Osteoblast (primary cell): ENCODE results near the gene PXK. TPM values are rescaled to one million over a fixed set of nuclear protein-coding genes. Genes with fewer than 3 reads are reported as not detected.
"Not testable (repeated sequence)": the region's sequence is repeated elsewhere in the genome, so short reads cannot be mapped to it uniquely, and the experiment has no call there.

Experiments
- DNase-seq: peaks from one replicate; pipeline ENCODE4 v3.0.0; 2011; ENCODE audit warnings: low spot score, mixed read lengths; ENCODE audit not compliant: insufficient read length; ENCODE audit errors: missing footprints
- H2AFZ ChIP-seq: 2 replicates; pipeline ENCODE4 v1.6.0; 2011; ENCODE audit warnings: mild to moderate bottlenecking, low read length
- H3K27ac ChIP-seq: 2 replicates; pipeline ENCODE4 v1.5.1; 2011; ENCODE audit warnings: mild to moderate bottlenecking, low read depth, low read length, moderate library complexity
- H3K27me3 ChIP-seq: 2 replicates; pipeline ENCODE4 v1.6.0; 2012; ENCODE audit warnings: mild to moderate bottlenecking, control low read depth, inconsistent platforms, low read length, moderate library complexity; ENCODE audit not compliant: insufficient read depth
- H3K36me3 ChIP-seq: 2 replicates; pipeline ENCODE4 v1.5.1; 2011; ENCODE audit warnings: mild to moderate bottlenecking, low read length, control low read depth, moderate library complexity; ENCODE audit not compliant: insufficient read depth
- H3K4me1 ChIP-seq: 2 replicates; pipeline ENCODE4 v1.5.1; 2011; ENCODE audit warnings: mild to moderate bottlenecking, low read length, control low read depth, moderate library complexity; ENCODE audit not compliant: insufficient read depth
- H3K4me2 ChIP-seq: 2 replicates; pipeline ENCODE4 v1.6.0; 2011; ENCODE audit warnings: mild to moderate bottlenecking, low read length; ENCODE audit not compliant: insufficient read depth
- H3K4me3 ChIP-seq: fragments of 200-600 bp; sonication (generic); 3 replicates; pipeline ENCODE4 v1.5.1; 2012; ENCODE audit warnings: mild to moderate bottlenecking, low read length, inconsistent platforms; ENCODE audit not compliant: insufficient read depth
- H3K79me2 ChIP-seq: 2 replicates; pipeline ENCODE4 v1.6.0; 2012; ENCODE audit warnings: mild to moderate bottlenecking, low read length, control low read depth, inconsistent platforms; ENCODE audit not compliant: insufficient read depth
- H3K9me3 ChIP-seq: 2 replicates; pipeline ENCODE4 v1.5.1; 2011; ENCODE audit warnings: low read depth, low read length, control low read depth
- H4K20me1 ChIP-seq: 2 replicates; pipeline ENCODE4 v1.6.0; 2012; ENCODE audit warnings: mild to moderate bottlenecking, low read length, control low read depth; ENCODE audit not compliant: insufficient read depth
- total RNA-seq: library from RNA; depleted of rRNA; stranded (reverse); fragments of >200 nt; gene quantifications from 2 replicates; pipeline ENCODE4 v1.2.3, GENCODE V29; 2012
- TF ChIP-seq, protein P1 (sequence below): IDR thresholded peaks from 2 replicates; pipeline ENCODE4 v1.5.1; 2011; ENCODE audit warnings: mild to moderate bottlenecking, low read depth, low read length, moderate library complexity; ENCODE audit errors: extremely low read depth

PXK gene
- total RNA-seq, result 77.4 and 87.8 TPM in 2 replicates

DNA sequence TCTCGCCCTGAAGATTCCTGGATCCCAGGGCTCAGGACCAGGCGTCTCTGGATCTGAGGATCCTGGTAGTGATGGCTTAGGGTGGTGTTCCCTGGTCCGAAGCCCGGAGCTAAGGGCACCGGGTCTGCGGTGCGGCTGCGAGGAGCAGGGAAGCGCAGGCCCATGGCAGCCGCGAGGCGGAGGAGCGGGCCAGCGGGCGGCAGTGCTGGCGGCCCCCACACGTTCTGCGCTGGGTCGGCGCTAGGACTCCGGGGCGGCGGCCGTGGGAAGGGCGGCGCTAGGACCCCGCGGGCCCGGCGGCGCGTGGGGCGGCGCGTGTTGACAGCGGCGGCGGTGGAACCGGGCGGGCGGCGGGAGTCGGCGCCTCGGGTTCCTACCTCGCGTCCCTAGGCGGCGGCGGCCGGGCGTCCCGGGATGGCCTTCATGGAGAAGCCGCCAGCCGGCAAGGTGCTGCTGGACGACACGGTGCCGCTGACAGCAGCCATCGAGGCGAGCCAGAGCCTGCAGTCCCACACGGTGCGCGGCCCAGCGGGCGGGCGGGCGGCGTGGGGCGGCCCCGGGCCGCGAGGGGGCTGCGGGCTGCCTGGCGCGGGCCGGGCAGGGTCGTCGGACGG is at the start of gene PXK:
PXK (plus strand) TSS at position 318 of the 614 bp plus-strand sequence; CDS start at position 415, 97 bp downstream.
- peak; percentile 95 for DNase-seq
- peak within 1 kb of the TSS; percentile 42 for H2AFZ ChIP-seq
- H3K27ac ChIP-seq, result peak within 1 kb of the TSS; percentile 96
- H3K4me3 ChIP-seq, result peak within 1 kb of the TSS; percentile 87
- TF ChIP-seq, protein P1, sequence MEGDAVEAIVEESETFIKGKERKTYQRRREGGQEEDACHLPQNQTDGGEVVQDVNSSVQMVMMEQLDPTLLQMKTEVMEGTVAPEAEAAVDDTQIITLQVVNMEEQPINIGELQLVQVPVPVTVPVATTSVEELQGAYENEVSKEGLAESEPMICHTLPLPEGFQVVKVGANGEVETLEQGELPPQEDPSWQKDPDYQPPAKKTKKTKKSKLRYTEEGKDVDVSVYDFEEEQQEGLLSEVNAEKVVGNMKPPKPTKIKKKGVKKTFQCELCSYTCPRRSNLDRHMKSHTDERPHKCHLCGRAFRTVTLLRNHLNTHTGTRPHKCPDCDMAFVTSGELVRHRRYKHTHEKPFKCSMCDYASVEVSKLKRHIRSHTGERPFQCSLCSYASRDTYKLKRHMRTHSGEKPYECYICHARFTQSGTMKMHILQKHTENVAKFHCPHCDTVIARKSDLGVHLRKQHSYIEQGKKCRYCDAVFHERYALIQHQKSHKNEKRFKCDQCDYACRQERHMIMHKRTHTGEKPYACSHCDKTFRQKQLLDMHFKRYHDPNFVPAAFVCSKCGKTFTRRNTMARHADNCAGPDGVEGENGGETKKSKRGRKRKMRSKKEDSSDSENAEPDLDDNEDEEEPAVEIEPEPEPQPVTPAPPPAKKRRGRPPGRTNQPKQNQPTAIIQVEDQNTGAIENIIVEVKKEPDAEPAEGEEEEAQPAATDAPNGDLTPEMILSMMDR, result no peak
- H4K20me1 ChIP-seq, result no peaks in the 10 kb centered on the region
- peaks cover 29% of the 10 kb centered on the region for H3K79me2 ChIP-seq
- no peaks in the 10 kb centered on the region for H3K27me3 ChIP-seq
- peak within 1 kb of the TSS; percentile 94 for H3K4me2 ChIP-seq
- no peaks in the 10 kb centered on the region for H3K9me3 ChIP-seq
- no peaks in the 10 kb centered on the region for H3K36me3 ChIP-seq
- H3K4me1 ChIP-seq, result peaks cover 34% of the 10 kb centered on the region

DNA sequence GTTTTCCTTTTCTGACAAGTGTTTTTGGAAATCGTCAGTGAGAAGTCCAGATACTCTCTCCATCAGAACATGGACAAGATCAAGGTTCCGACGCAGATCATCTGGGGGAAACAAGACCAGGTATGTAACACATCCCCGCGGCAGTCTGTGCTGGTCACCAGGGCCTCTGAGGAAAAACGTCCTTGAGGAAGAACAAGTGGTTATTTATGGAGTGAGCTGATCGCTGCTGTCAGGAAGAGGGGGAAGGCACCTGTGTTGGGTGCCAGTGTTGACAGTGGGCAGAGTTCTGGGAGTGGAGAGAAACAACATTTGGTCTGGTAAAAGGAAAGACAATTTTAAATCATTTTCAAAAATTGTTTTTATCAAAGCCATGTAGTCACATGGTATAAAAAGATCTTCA is 47.4 kb upstream of the PXK start:
- Histone ChIP-seq H3K27ac (no peak overlapping the region), H3K9me3 (no peaks in the 10 kb centered on the region), H3K27me3 (no peaks in the 10 kb centered on the region), H3K4me1 (no peaks in the 10 kb centered on the region), H3K4me2 (no peak overlapping the region), H3K79me2 (no peaks in the 10 kb centered on the region), H4K20me1 (no peaks in the 10 kb centered on the region), H2AFZ (no peak overlapping the region), H3K4me3 (no peak overlapping the region), H3K36me3 (peaks cover 4% of the 10 kb centered on the region)
- no peak for DNase-seq
- TF ChIP-seq, protein P1, result no peak

GRCh38 chr3:58287354-58287753 is 45.3 kb upstream of the PXK start:
- no peaks in the 10 kb centered on the region for H3K27me3 ChIP-seq
- no peak overlapping the region for H2AFZ ChIP-seq
- H3K4me3 ChIP-seq, result no peak overlapping the region
- no peaks in the 10 kb centered on the region for H3K9me3 ChIP-seq
- H4K20me1 ChIP-seq, result no peaks in the 10 kb centered on the region
- H3K36me3 ChIP-seq, result peaks cover 4% of the 10 kb centered on the region
- TF ChIP-seq, protein P1, result no peak
- no peaks in the 10 kb centered on the region for H3K4me1 ChIP-seq
- no peaks in the 10 kb centered on the region for H3K79me2 ChIP-seq
- no peak overlapping the region for H3K4me2 ChIP-seq
- H3K27ac ChIP-seq, result no peak overlapping the region
- DNase-seq, result no peak

DNA sequence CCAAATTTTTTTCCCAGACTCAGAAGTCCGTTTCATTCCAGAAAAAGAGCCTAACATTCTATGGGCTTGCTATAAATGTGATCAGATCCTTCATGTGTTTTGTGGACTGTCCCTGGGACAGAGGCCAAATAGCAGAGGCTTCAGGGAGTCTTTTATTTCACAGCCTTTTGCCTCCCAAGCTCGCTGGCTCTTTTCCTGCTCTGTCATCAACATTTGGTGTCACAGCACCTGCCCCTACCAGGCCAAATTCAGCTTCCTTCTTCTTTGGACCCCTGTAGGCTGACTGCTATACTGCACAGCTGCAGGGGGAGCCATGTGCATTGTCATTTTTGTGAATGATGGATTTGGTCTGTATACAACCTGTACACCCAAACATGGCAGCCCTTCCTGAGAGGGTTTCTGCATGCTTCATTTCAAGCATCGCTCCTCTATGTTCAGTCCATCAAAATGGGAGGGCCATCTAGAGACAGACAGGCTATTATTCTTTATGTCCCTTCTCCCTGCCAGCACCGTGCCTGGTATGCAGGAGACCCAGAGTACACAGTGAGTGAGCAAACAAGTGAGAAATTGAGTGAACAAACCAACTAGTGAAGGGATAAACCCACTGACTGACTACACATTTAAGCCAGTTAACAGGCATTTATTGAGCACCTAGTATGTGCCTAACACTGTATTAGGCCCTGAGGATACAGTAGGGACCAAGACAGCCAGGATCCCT is 44.5 kb upstream of the PXK start:
- Histone ChIP-seq H3K27me3 (no peaks in the 10 kb centered on the region), H3K27ac (no peak overlapping the region), H2AFZ (no peak overlapping the region), H4K20me1 (no peaks in the 10 kb centered on the region), H3K4me2 (no peak overlapping the region), H3K4me1 (no peaks in the 10 kb centered on the region), H3K4me3 (no peak overlapping the region), H3K79me2 (no peaks in the 10 kb centered on the region), H3K9me3 (no peaks in the 10 kb centered on the region), H3K36me3 (peaks cover 4% of the 10 kb centered on the region)
- TF ChIP-seq, protein P1, result no peak
- no peak for DNase-seq

DNA sequence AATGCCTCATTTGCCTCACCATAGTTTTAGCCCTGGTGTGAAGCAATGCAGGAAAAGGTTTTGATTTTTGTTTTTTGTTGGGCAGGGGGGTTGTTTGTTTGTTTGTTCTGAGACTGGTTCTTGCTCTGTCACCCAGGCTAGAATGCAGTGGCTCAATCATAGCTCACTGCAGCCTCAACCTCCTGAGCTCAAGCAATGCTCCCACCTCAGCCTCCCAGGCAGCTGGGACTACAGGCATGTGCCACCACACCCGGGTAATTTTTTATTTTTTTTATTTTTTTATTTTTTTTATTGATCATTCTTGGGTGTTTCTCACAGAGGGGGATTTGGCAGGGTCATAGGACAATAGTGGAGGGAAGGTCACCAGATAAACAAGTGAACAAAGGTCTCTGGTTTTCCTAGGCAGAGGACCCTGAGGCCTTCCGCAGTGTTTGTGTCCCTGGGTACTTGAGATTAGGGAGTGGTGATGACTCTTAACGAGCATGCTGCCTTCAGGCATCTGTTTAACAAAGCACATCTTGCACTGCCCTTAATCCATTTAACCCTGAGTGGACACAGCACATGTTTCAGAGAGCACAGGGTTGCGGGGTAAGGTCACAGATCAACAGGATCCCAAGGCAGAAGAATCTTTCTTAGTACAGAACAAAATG is 43.6 kb upstream of the PXK start:
- not testable (repeated sequence) for H3K4me2 ChIP-seq, H3K79me2 ChIP-seq, H4K20me1 ChIP-seq, DNase-seq, H3K9me3 ChIP-seq, H3K4me3 ChIP-seq, H3K36me3 ChIP-seq, H3K27me3 ChIP-seq, H3K4me1 ChIP-seq, H3K27ac ChIP-seq, H2AFZ ChIP-seq

DNA sequence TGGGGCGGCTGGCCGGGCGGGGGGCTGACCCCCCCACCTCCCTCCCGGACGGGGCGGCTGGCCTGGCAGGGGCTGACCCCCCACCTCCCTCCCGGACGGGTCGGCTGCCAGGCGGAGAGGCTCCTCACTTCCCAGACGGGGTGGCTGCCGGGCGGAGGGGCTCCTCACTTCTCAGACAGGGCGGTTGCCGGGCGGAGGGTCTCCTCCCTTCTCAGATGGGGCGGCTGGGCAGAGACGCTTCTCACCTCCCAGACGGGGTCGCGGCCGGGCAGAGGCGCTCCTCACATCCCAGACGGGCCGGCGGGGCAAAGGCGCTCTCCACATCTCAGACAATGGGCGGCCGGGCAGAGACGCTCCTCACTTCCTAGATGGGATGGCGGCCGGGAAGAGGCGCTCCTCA is 42.2 kb upstream of the PXK start:
- not testable (repeated sequence) for H4K20me1 ChIP-seq, H3K9me3 ChIP-seq, H3K36me3 ChIP-seq, H3K4me1 ChIP-seq, H3K27me3 ChIP-seq, H3K27ac ChIP-seq, H3K79me2 ChIP-seq, DNase-seq, H3K4me3 ChIP-seq, H2AFZ ChIP-seq, H3K4me2 ChIP-seq
